SU-DHL-6 (cell line): Measurements from ENCODE around the gene SKIC8.

Experiments
- CTCF ChIP-seq: fragments of 200-600 bp; sonication (generic); IDR thresholded peaks from one replicate; pipeline ENCODE4 v1.5.1; 2017; ENCODE audit warnings: antibody characterized with exemption, mild to moderate bottlenecking, low read length, moderate library complexity; ENCODE audit not compliant: insufficient read depth, poor library complexity, severe bottlenecking
- EZH2phosphoT487 ChIP-seq: fragments of 200-600 bp; sonication (generic), shearing (Covaris generic); conservative IDR thresholded peaks from 2 replicates; pipeline ENCODE4 v1.6.1; 2018; ENCODE audit warnings: mild to moderate bottlenecking, antibody characterized with exemption, low read length, moderate library complexity, mixed read lengths

- TF ChIP-seq CTCF (no peak), EZH2phosphoT487 (no peak)
Measured at GRCh38 chr15:78320183-78320582, 20.8 kb upstream of the SKIC8 start.
